Measurements from ENCODE around the gene CCR3. TPM values are rescaled to one million over a fixed set of nuclear protein-coding genes. Genes with fewer than 3 reads are reported as not detected.

The CCR3 gene
- total and polyA plus RNA-seq, 2 experiments from 2014 or later: not detected

- Histone ChIP-seq H3K36me3 (ENCODE audit: insufficient read depth) (no peaks in the 10 kb centered on the region), H3K4me1 (ENCODE audit: insufficient read depth) (no peaks in the 10 kb centered on the region), H4K20me1 (replicated peaks; ENCODE audit: insufficient read depth) (no peaks in the 10 kb centered on the region), H3F3A (replicated peaks; ENCODE audit: low read depth) (no peaks in the 10 kb centered on the region), H3K9me2 (ENCODE audit: insufficient read depth) (no peaks in the 10 kb centered on the region), H3K27me3 (ENCODE audit: insufficient read depth) (no peaks in the 10 kb centered on the region), H2AFZ (no peak overlapping the region), H3K4me3 (no peak overlapping the region), H3K79me2 (replicated peaks; ENCODE audit: insufficient read depth) (no peaks in the 10 kb centered on the region), H3K27ac (ENCODE audit: low read depth) (no peak overlapping the region), H3K4me2 (no peak overlapping the region)
- H3K9me3 Mint-ChIP-seq: peaks cover 7% of the 10 kb centered on the region; the same call in 2 of the 3 replicates
- no peak for DNase-seq (ENCODE audit: low spot score)
- ATAC-seq: no peak
- H3K4me3 Mint-ChIP-seq: no peak overlapping the region; the same call in 2 of the 3 replicates
- no peaks in the 10 kb centered on the region for H3K36me3 Mint-ChIP-seq (ENCODE audit: low read depth)
- no peaks in the 10 kb centered on the region for H3K4me1 Mint-ChIP-seq
- H3K27ac Mint-ChIP-seq: no peak overlapping the region
- TF ChIP-seq ZNF114 (CRISPR knock-in tag; IDR thresholded peaks at IDR 0.05): no peak
- TF ChIP-seq, protein P1, sequence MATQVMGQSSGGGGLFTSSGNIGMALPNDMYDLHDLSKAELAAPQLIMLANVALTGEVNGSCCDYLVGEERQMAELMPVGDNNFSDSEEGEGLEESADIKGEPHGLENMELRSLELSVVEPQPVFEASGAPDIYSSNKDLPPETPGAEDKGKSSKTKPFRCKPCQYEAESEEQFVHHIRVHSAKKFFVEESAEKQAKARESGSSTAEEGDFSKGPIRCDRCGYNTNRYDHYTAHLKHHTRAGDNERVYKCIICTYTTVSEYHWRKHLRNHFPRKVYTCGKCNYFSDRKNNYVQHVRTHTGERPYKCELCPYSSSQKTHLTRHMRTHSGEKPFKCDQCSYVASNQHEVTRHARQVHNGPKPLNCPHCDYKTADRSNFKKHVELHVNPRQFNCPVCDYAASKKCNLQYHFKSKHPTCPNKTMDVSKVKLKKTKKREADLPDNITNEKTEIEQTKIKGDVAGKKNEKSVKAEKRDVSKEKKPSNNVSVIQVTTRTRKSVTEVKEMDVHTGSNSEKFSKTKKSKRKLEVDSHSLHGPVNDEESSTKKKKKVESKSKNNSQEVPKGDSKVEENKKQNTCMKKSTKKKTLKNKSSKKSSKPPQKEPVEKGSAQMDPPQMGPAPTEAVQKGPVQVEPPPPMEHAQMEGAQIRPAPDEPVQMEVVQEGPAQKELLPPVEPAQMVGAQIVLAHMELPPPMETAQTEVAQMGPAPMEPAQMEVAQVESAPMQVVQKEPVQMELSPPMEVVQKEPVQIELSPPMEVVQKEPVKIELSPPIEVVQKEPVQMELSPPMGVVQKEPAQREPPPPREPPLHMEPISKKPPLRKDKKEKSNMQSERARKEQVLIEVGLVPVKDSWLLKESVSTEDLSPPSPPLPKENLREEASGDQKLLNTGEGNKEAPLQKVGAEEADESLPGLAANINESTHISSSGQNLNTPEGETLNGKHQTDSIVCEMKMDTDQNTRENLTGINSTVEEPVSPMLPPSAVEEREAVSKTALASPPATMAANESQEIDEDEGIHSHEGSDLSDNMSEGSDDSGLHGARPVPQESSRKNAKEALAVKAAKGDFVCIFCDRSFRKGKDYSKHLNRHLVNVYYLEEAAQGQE (IDR thresholded peaks at IDR 0.05; ENCODE audit: unreplicated experiment): no peak
- TF ChIP-seq, protein P2, sequence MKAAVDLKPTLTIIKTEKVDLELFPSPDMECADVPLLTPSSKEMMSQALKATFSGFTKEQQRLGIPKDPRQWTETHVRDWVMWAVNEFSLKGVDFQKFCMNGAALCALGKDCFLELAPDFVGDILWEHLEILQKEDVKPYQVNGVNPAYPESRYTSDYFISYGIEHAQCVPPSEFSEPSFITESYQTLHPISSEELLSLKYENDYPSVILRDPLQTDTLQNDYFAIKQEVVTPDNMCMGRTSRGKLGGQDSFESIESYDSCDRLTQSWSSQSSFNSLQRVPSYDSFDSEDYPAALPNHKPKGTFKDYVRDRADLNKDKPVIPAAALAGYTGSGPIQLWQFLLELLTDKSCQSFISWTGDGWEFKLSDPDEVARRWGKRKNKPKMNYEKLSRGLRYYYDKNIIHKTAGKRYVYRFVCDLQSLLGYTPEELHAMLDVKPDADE (IDR thresholded peaks at IDR 0.05): no peak
- H3K27me3 Mint-ChIP-seq (ENCODE audit: insufficient read depth, low read depth, poor library complexity): peaks cover 2% of the 10 kb centered on the region
Observed at GRCh38 chr3:46222435-46223161, 19.7 kb upstream of the CCR3 start.

DNA sequence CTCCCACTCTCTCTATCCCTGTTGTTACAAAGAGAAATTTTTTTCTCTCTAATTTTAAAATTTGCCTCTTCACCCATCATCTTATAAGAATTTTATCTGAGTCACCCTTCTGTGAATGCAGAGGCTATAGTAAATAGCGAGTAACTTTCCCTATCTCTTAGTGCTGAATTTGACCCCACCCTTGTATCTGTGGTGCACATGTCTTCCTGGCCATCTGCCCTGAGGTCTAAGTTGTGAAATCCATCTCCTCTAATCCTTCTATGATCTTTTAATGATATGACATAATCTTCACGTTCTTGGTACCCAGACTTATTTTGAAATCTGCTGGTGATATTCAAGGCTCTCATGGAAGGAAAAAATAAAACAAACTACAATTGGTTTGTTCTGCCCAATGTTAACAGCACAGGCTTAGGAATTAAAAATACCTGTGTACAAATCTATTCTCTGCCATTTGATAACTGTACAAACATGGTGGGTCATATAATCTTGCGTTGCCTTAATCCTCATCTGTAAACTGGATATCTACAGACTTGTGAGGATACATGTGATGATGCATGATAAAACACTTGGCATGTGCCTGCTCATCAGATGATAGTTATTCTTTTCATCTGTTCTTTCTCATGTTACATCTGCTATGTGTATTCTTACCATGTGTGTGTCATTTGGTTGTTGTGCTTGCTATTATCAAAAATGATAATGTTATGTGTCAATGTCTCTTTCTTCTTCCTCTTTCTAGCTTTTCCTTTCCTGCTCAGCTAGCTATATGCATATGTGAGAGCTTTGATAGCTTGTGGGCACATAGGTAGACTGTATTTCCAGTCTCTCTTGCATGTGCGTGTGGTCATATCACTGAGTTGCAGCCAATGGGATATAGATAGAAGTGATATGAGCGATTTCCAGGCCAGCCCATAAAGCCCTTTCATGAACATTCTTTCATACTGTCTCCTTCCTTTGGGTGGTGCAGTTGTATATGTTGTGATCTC lies 13.7 kb upstream of the CCR3 start:
- no peaks in the 10 kb centered on the region for H3K36me3 Mint-ChIP-seq (ENCODE audit: low read depth)
- no peak for TF ChIP-seq POLR2AphosphoS5 (IDR thresholded peaks at IDR 0.05; ENCODE audit: low read depth)
- TF ChIP-seq JUNB (IDR thresholded peaks at IDR 0.05; ENCODE audit: unreplicated experiment): no peak
- TF ChIP-seq, protein P1 (IDR thresholded peaks at IDR 0.05; ENCODE audit: unreplicated experiment): no peak
- TF ChIP-seq EZH2 (IDR thresholded peaks at IDR 0.05; ENCODE audit: low read depth, unreplicated experiment): no peak
- no peak for TF ChIP-seq CTCF (conservative IDR thresholded peaks at IDR 0.05; ENCODE audit: low read depth in 2 of 2)
- TF ChIP-seq ZNF114 (CRISPR knock-in tag; IDR thresholded peaks at IDR 0.05): no peak
- TF ChIP-seq EZH2phosphoT487 (IDR thresholded peaks at IDR 0.05; ENCODE audit: unreplicated experiment): no peak
- H3K4me1 Mint-ChIP-seq: no peaks in the 10 kb centered on the region
- Histone ChIP-seq H3K27ac (ENCODE audit: low read depth) (no peak overlapping the region), H3K9me2 (ENCODE audit: insufficient read depth) (no peaks in the 10 kb centered on the region), H3K36me3 (ENCODE audit: insufficient read depth) (no peaks in the 10 kb centered on the region), H2AFZ (no peak overlapping the region; the same call in 1 of the 2 replicates), H3K4me3 (no peak overlapping the region), H3F3A (replicated peaks; ENCODE audit: low read depth) (no peaks in the 10 kb centered on the region), H3K79me2 (replicated peaks; ENCODE audit: insufficient read depth) (no peaks in the 10 kb centered on the region), H4K20me1 (replicated peaks; ENCODE audit: insufficient read depth) (no peaks in the 10 kb centered on the region), H3K27me3 (ENCODE audit: insufficient read depth) (no peaks in the 10 kb centered on the region), H3K4me2 (no peak overlapping the region), H3K4me1 (ENCODE audit: insufficient read depth) (no peaks in the 10 kb centered on the region)
- H3K27me3 Mint-ChIP-seq (ENCODE audit: insufficient read depth, low read depth, poor library complexity): peaks cover 2% of the 10 kb centered on the region
- DNase-seq (ENCODE audit: low spot score): no peak
- no peak overlapping the region for H3K4me3 Mint-ChIP-seq
- H3K27ac Mint-ChIP-seq: no peak overlapping the region
- no peak for ATAC-seq
- peaks cover 4% of the 10 kb centered on the region; the same call in 1 of the 3 replicates for H3K9me3 Mint-ChIP-seq
